H1 (cell line): ENCODE results near the gene DOCK8. TPM values are rescaled to one million over a fixed set of nuclear protein-coding genes. Genes with fewer than 3 reads are reported as not detected.

ENCODE experiments used
- CEBPB ChIP-seq: IDR thresholded peaks from 2 replicates; pipeline ENCODE4 v1.6.1; 2012; ENCODE audit warnings: low read depth, low read length
- CREB1 ChIP-seq: IDR thresholded peaks from 2 replicates; pipeline ENCODE4 v1.6.1; 2012; ENCODE audit warnings: inconsistent platforms
- GTF2F1 ChIP-seq: IDR thresholded peaks from 2 replicates; pipeline ENCODE4 v1.6.1; 2012; ENCODE audit warnings: low read depth, low read length, improper control_type of control experiment, borderline replicate concordance
- SIX5 ChIP-seq: IDR thresholded peaks from 2 replicates; pipeline ENCODE4 v1.6.1; 2011; ENCODE audit warnings: mild to moderate bottlenecking, low read depth, low read length
- SP4 ChIP-seq: IDR thresholded peaks from 2 replicates; pipeline ENCODE4 v1.6.1; 2012; ENCODE audit warnings: low read length, inconsistent platforms
- TBP ChIP-seq: IDR thresholded peaks from 2 replicates; pipeline ENCODE4 v1.6.1; 2011; ENCODE audit warnings: low read depth, low read length, improper control_type of control experiment
- polyA plus RNA-seq, 7 experiments: library from polyadenylated mRNA; depleted of rRNA in 3 of 7; stranded (reverse) in 5 of 7; unstranded in 2 of 7; fragments of >200 nt in 5 of 7; fragments of 200-250 nt in 2 of 7; gene quantifications; 1 replicate in 5 of 7; 2 replicates in 1 of 7; 4 replicates in 1 of 7; pipeline versions ENCODE4 v1.2.1 to v1.2.3, GENCODE V29; 2011 to 2013; ENCODE audit warnings: missing spikeins in 2 of 7, mixed read lengths in 2 of 7
- total RNA-seq: library from RNA; stranded (reverse); fragmentation: NEBNext Ultra II Directional; extraction: Animal tissue kit (Norgen Biotek cat#: 25700); gene quantifications from 2 replicates; pipeline ENCODE4 v1.2.1, GENCODE V29; 2021
- TF ChIP-seq, protein P1 (sequence below): fragments of 300-600 bp; sonication (generic); IDR thresholded peaks from 2 replicates; pipeline ENCODE4 v1.7.1; 2012; ENCODE audit warnings: low read length, moderate library complexity, mild to moderate bottlenecking, inconsistent platforms; ENCODE audit not compliant: insufficient replicate concordance

The DOCK8 gene
- total and polyA plus RNA-seq, 2 of the 8 experiments (the other 6 are each of a cell fraction or from before 2014, with no cell fraction given), result 0.57 to 2.0 TPM

DNA sequence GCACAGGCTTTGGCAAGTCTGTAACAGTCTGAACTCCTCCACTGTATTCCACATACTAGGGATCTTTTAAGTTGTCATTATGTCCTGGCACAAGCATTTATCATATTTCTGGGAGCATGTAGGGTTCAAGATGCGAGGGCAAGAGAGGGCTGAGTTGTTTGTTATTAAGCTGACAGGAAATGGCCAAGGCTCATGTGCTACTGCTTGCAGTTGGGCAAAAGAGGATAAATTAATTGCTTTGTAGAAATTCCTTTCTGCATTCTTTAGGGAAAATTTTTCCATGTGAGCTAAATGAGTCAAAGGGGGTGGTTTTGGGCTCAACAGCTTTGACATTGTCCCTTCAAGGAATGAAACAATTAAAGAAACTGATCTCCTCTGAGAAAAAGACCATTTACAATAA, 35.4 kb downstream of the DOCK8 start (continued):
- TF ChIP-seq, protein P1, sequence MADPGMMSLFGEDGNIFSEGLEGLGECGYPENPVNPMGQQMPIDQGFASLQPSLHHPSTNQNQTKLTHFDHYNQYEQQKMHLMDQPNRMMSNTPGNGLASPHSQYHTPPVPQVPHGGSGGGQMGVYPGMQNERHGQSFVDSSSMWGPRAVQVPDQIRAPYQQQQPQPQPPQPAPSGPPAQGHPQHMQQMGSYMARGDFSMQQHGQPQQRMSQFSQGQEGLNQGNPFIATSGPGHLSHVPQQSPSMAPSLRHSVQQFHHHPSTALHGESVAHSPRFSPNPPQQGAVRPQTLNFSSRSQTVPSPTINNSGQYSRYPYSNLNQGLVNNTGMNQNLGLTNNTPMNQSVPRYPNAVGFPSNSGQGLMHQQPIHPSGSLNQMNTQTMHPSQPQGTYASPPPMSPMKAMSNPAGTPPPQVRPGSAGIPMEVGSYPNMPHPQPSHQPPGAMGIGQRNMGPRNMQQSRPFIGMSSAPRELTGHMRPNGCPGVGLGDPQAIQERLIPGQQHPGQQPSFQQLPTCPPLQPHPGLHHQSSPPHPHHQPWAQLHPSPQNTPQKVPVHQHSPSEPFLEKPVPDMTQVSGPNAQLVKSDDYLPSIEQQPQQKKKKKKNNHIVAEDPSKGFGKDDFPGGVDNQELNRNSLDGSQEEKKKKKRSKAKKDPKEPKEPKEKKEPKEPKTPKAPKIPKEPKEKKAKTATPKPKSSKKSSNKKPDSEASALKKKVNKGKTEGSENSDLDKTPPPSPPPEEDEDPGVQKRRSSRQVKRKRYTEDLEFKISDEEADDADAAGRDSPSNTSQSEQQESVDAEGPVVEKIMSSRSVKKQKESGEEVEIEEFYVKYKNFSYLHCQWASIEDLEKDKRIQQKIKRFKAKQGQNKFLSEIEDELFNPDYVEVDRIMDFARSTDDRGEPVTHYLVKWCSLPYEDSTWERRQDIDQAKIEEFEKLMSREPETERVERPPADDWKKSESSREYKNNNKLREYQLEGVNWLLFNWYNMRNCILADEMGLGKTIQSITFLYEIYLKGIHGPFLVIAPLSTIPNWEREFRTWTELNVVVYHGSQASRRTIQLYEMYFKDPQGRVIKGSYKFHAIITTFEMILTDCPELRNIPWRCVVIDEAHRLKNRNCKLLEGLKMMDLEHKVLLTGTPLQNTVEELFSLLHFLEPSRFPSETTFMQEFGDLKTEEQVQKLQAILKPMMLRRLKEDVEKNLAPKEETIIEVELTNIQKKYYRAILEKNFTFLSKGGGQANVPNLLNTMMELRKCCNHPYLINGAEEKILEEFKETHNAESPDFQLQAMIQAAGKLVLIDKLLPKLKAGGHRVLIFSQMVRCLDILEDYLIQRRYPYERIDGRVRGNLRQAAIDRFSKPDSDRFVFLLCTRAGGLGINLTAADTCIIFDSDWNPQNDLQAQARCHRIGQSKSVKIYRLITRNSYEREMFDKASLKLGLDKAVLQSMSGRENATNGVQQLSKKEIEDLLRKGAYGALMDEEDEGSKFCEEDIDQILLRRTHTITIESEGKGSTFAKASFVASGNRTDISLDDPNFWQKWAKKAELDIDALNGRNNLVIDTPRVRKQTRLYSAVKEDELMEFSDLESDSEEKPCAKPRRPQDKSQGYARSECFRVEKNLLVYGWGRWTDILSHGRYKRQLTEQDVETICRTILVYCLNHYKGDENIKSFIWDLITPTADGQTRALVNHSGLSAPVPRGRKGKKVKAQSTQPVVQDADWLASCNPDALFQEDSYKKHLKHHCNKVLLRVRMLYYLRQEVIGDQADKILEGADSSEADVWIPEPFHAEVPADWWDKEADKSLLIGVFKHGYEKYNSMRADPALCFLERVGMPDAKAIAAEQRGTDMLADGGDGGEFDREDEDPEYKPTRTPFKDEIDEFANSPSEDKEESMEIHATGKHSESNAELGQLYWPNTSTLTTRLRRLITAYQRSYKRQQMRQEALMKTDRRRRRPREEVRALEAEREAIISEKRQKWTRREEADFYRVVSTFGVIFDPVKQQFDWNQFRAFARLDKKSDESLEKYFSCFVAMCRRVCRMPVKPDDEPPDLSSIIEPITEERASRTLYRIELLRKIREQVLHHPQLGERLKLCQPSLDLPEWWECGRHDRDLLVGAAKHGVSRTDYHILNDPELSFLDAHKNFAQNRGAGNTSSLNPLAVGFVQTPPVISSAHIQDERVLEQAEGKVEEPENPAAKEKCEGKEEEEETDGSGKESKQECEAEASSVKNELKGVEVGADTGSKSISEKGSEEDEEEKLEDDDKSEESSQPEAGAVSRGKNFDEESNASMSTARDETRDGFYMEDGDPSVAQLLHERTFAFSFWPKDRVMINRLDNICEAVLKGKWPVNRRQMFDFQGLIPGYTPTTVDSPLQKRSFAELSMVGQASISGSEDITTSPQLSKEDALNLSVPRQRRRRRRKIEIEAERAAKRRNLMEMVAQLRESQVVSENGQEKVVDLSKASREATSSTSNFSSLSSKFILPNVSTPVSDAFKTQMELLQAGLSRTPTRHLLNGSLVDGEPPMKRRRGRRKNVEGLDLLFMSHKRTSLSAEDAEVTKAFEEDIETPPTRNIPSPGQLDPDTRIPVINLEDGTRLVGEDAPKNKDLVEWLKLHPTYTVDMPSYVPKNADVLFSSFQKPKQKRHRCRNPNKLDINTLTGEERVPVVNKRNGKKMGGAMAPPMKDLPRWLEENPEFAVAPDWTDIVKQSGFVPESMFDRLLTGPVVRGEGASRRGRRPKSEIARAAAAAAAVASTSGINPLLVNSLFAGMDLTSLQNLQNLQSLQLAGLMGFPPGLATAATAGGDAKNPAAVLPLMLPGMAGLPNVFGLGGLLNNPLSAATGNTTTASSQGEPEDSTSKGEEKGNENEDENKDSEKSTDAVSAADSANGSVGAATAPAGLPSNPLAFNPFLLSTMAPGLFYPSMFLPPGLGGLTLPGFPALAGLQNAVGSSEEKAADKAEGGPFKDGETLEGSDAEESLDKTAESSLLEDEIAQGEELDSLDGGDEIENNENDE, result no peak
- no peak for TF ChIP-seq SIX5
- no peak for TF ChIP-seq TBP
- TF ChIP-seq CREB1, result no peak
- no peak for TF ChIP-seq GTF2F1
- TF ChIP-seq SP4, result no peak
- no peak for TF ChIP-seq CEBPB
